ENCODE results near the gene C19orf12.

DNA sequence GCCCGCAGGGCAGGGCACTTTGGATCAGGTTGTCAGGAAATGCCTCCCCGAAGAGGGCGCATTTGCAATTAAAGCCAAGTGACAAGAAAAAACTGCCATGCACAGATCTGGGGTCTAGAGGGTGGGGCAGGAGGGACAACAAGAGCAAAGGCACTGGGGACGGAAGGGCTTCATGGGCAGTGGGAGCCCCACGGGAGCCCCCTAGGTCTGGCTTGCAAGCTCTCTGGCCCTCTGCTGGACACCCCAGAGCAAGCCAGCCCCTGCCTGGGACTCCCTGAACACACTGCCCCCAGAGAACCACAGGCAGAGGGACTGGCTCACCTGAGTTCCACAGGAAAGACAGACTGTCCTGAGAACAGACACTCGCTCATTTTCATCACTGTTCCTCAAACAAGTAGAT is 30.2 kb upstream of the C19orf12 start:
- TF ChIP-seq FOXP2 (optimal IDR thresholded peaks at IDR 0.05; ENCODE audit: control extremely low read depth, extremely low read length, insufficient read depth) (no peak), POLR2AphosphoS5 (IDR thresholded peaks at IDR 0.05; ENCODE audit: borderline replicate concordance, low read depth, low read length) (no peak), EZH2 (IDR thresholded peaks at IDR 0.05) (no peak)
